Fibroblast of villous mesenchyme (primary cell): ENCODE data around the gene ZNF555. TPM values are rescaled to one million over a fixed set of nuclear protein-coding genes. Genes with fewer than 3 reads are reported as not detected.
"Not testable (repeated sequence)": the region's sequence is repeated elsewhere in the genome, so short reads cannot be mapped to it uniquely, and the experiment has no call there.

Source experiments
- DNase-seq: peaks from one replicate; pipeline ENCODE4 v3.0.0-alpha.2; 2010; ENCODE audit warnings: low read depth
- H3K4me3 ChIP-seq: 2 replicates; pipeline ENCODE4 v1.5.1; 2011; ENCODE audit warnings: low read depth, mild to moderate bottlenecking, low read length
- CTCF ChIP-seq: IDR thresholded peaks from 2 replicates; pipeline ENCODE4 v1.5.1; 2012; ENCODE audit warnings: low read depth, mild to moderate bottlenecking, low read length; ENCODE audit not compliant: insufficient read depth
- total RNA-seq: library from RNA; depleted of rRNA; stranded (reverse); fragments of >200 nt; gene quantifications from 2 replicates; pipeline ENCODE4 v1.2.3, GENCODE V29; 2012

Gene ZNF555
- total RNA-seq, 1 donor, result 6.0 TPM

- TF ChIP-seq CTCF, result peak; percentile 26
- H3K4me3 ChIP-seq, DNase-seq: not testable (repeated sequence)
Observed at GRCh38 chr19:2872175-2872574, 30.9 kb downstream of the ZNF555 start.

GRCh38 chr19:2877398-2878331, 36.4 kb downstream of the ZNF555 start:
- TF ChIP-seq CTCF, result no peak
- no peak for DNase-seq
- no peak overlapping the region for H3K4me3 ChIP-seq

- no peak for DNase-seq
- TF ChIP-seq CTCF, result no peak
- no peak overlapping the region for H3K4me3 ChIP-seq
Observed at GRCh38 chr19:2883686-2884439, 42.6 kb downstream of the ZNF555 start.

- H3K4me3 ChIP-seq, result no peak overlapping the region
Observed at GRCh38 chr19:2885736-2886135, 44.5 kb downstream of the ZNF555 start.

GRCh38 chr19:2887391-2887914, 46.2 kb downstream of the ZNF555 start:
- peak; percentile 78 for DNase-seq
- no peak overlapping the region for H3K4me3 ChIP-seq
- TF ChIP-seq CTCF, result peak; percentile 71

More at GRCh38 chr19:2885736-2886135, 44.5 kb downstream of the ZNF555 start:
- TF ChIP-seq CTCF, result no peak
- no peak for DNase-seq

GRCh38 chr19:2888731-2889224, 47.5 kb downstream of the ZNF555 start:
- DNase-seq, result peak; percentile 34
- H3K4me3 ChIP-seq, result peak overlapping the region; percentile 45
- TF ChIP-seq CTCF, result no peak

- H3K4me3 ChIP-seq, DNase-seq: not testable (repeated sequence)
Observed at GRCh38 chr19:2890531-2890930, 49.3 kb downstream of the ZNF555 start.
